ENCODE measurements around the gene ARHGEF10L.

Gene ARHGEF10L

GRCh38 chr1:17567582-17567981, 28.1 kb downstream of the ARHGEF10L start:
- no peaks in the 10 kb centered on the region for H3K36me3 Mint-ChIP-seq (ENCODE audit: low read depth)
- H3K4me3 Mint-ChIP-seq = no peak overlapping the region
- no peak for DNase-seq
- peaks cover 85% of the 10 kb centered on the region for H3K4me1 Mint-ChIP-seq
- no peaks in the 10 kb centered on the region for H3K9me3 Mint-ChIP-seq
- peaks cover 8% of the 10 kb centered on the region for H3K27me3 Mint-ChIP-seq (ENCODE audit: low read depth, poor library complexity)
- no peak for TF ChIP-seq CTCF (IDR thresholded peaks at IDR 0.05)
- H3K27ac Mint-ChIP-seq = no peak overlapping the region

- no peak for DNase-seq
- H3K36me3 Mint-ChIP-seq (ENCODE audit: low read depth) = no peaks in the 10 kb centered on the region
- no peak for TF ChIP-seq CTCF (IDR thresholded peaks at IDR 0.05)
- H3K4me1 Mint-ChIP-seq = peaks cover 85% of the 10 kb centered on the region
- no peak overlapping the region for H3K4me3 Mint-ChIP-seq
- peak overlapping the region; percentile 64 for H3K27ac Mint-ChIP-seq
- no peaks in the 10 kb centered on the region for H3K9me3 Mint-ChIP-seq
- H3K27me3 Mint-ChIP-seq (ENCODE audit: low read depth, poor library complexity) = peaks cover 7% of the 10 kb centered on the region
These were observed 28.8 kb downstream of the ARHGEF10L start for GRCh38 chr1:17568014-17568900.

GRCh38 chr1:17569200-17570139, 30.0 kb downstream of the ARHGEF10L start:
- no peak for TF ChIP-seq CTCF (IDR thresholded peaks at IDR 0.05)
- Mint-ChIP-seq H3K9me3 (no peaks in the 10 kb centered on the region), H3K4me3 (no peak overlapping the region), H3K27ac (peak overlapping the region; percentile 64), H3K36me3 (ENCODE audit: low read depth) (no peaks in the 10 kb centered on the region), H3K27me3 (ENCODE audit: low read depth, poor library complexity) (peaks cover 7% of the 10 kb centered on the region), H3K4me1 (peaks cover 89% of the 10 kb centered on the region)
- DNase-seq = no peak

GRCh38 chr1:17570228-17570627, 30.7 kb downstream of the ARHGEF10L start:
- H3K27ac Mint-ChIP-seq = peak overlapping the region; percentile 34
- H3K9me3 Mint-ChIP-seq = no peaks in the 10 kb centered on the region
- H3K27me3 Mint-ChIP-seq (ENCODE audit: low read depth, poor library complexity) = peaks cover 7% of the 10 kb centered on the region
- H3K4me3 Mint-ChIP-seq = no peak overlapping the region
- H3K36me3 Mint-ChIP-seq (ENCODE audit: low read depth) = no peaks in the 10 kb centered on the region
- peaks cover 89% of the 10 kb centered on the region for H3K4me1 Mint-ChIP-seq
- no peak for DNase-seq
- no peak for TF ChIP-seq CTCF (IDR thresholded peaks at IDR 0.05)

- no peaks in the 10 kb centered on the region for H3K9me3 Mint-ChIP-seq
- peak overlapping the region; percentile 57 for H3K4me3 Mint-ChIP-seq
- DNase-seq = no peak
- H3K36me3 Mint-ChIP-seq (ENCODE audit: low read depth) = no peaks in the 10 kb centered on the region
- H3K27me3 Mint-ChIP-seq (ENCODE audit: low read depth, poor library complexity) = peaks cover 7% of the 10 kb centered on the region
- H3K4me1 Mint-ChIP-seq = peaks cover 89% of the 10 kb centered on the region
- H3K27ac Mint-ChIP-seq = peak overlapping the region; percentile 48
- no peak for TF ChIP-seq CTCF (IDR thresholded peaks at IDR 0.05)
These were observed 32.9 kb downstream of the ARHGEF10L start for GRCh38 chr1:17572264-17572985.

All from nephron progenitor cell (in vitro differentiated cells).